SK-N-SH (cell line): ENCODE measurements around the gene BORCS5.

Experiments used
- CTCF ChIP-seq: fragments of 200-600 bp; sonication (generic); IDR thresholded peaks from 2 replicates; pipeline ENCODE4 v1.6.1; 2017; ENCODE audit warnings: antibody characterized with exemption, mild to moderate bottlenecking, moderate library complexity
- USF1 ChIP-seq: IDR thresholded peaks from 2 replicates; pipeline ENCODE4 v1.4.0; 2012; ENCODE audit warnings: low read depth, borderline replicate concordance

GRCh38 chr12:12486661-12487240 lies 129.9 kb downstream of the BORCS5 start:
- TF ChIP-seq CTCF (no peak), USF1 (no peak)
